GM12872 (cell line): Measurements from ENCODE around the gene ERRFI1.
A peak's percentile ranks its signal among the peaks of the same experiment; 100 is the strongest.

ENCODE experiments used
- CTCF ChIP-seq: IDR thresholded peaks from 3 replicates; pipeline ENCODE4 v1.5.1; 2011; ENCODE audit warnings: low read depth, mild to moderate bottlenecking, low read length, moderate library complexity; ENCODE audit not compliant: insufficient read depth

The ERRFI1 gene

GRCh38 chr1:8020032-8020431 is 6.1 kb downstream of the ERRFI1 start:
- no peak for TF ChIP-seq CTCF

GRCh38 chr1:8019229-8019620 is 6.9 kb downstream of the ERRFI1 start:
- TF ChIP-seq CTCF, result no peak

GRCh38 chr1:8018492-8019228 is 7.4 kb downstream of the ERRFI1 start:
- no peak for TF ChIP-seq CTCF

GRCh38 chr1:8017495-8018197 is 8.5 kb downstream of the ERRFI1 start:
- TF ChIP-seq CTCF, result no peak

DNA sequence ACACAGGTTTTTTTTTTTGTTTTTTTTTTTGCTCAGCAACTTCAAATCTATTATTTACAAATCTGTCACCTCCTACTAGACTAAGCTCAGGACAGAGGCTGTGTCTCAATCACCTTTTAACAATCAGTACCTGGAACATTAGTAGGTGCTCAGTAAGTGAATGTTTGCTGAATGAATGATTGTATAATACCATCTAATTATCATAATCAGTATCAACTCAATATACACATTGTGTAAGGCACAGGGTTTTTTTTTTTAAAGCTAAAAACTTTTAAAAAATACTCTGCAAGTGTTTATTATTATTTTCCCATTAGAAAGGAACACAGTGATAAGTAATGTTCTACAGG is 9.2 kb downstream of the ERRFI1 start:
- no peak for TF ChIP-seq CTCF

GRCh38 chr1:8016210-8016894 is 9.8 kb downstream of the ERRFI1 start:
- peak; percentile 30; the same call in 1 of the 3 replicates for TF ChIP-seq CTCF

- no peak for TF ChIP-seq CTCF
Observed at GRCh38 chr1:8015809-8016165, 10.3 kb downstream of the ERRFI1 start.
